NB4 (cell line): ENCODE results near the gene SNX14.

Experiments
- DNase-seq: peaks from one replicate; pipeline ENCODE4 v3.0.0; 2010; ENCODE audit warnings: low read depth
- H3K4me3 ChIP-seq: one replicate; pipeline ENCODE4 v1.5.1; 2011; ENCODE audit warnings: mild to moderate bottlenecking, low read depth, low read length, moderate library complexity
- CTCF ChIP-seq: IDR thresholded peaks from one replicate; pipeline ENCODE4 v1.5.1; 2012; ENCODE audit warnings: low read depth, low read length
- MAX ChIP-seq: IDR thresholded peaks from 2 replicates; pipeline ENCODE4 v1.6.1; 2011; ENCODE audit warnings: low read depth, low read length
- MYC ChIP-seq: IDR thresholded peaks from 2 replicates; pipeline ENCODE4 v1.6.1; 2011; ENCODE audit warnings: low read depth, low read length
- POLR2A ChIP-seq: IDR thresholded peaks from 2 replicates; pipeline ENCODE4 v1.6.1; 2011; ENCODE audit warnings: mild to moderate bottlenecking; ENCODE audit not compliant: insufficient read length; ENCODE audit errors: extremely low read depth

SNX14 gene

GRCh38 chr6:85580118-85580877 is 13.4 kb downstream of the SNX14 start:
- TF ChIP-seq MYC (no peak), POLR2A (no peak), CTCF (no peak), MAX (no peak)
- no peak overlapping the region for H3K4me3 ChIP-seq
- no peak for DNase-seq

GRCh38 chr6:85579581-85579980 is 14.1 kb downstream of the SNX14 start:
- DNase-seq, result no peak
- no peak overlapping the region for H3K4me3 ChIP-seq
- no peak for TF ChIP-seq MYC
- TF ChIP-seq CTCF, result no peak
- TF ChIP-seq MAX, result no peak
- no peak for TF ChIP-seq POLR2A

- no peak for TF ChIP-seq MYC
- TF ChIP-seq MAX, result no peak
- TF ChIP-seq CTCF, result no peak
- TF ChIP-seq POLR2A, result no peak
- DNase-seq, result no peak
- H3K4me3 ChIP-seq, result no peak overlapping the region
Observed at GRCh38 chr6:85576476-85576875, 17.2 kb downstream of the SNX14 start.

- DNase-seq, result no peak
- TF ChIP-seq CTCF (no peak), MYC (no peak), POLR2A (no peak), MAX (no peak)
- no peak overlapping the region for H3K4me3 ChIP-seq
Observed at GRCh38 chr6:85574932-85575598, 18.6 kb downstream of the SNX14 start.

GRCh38 chr6:85569323-85569722 is 24.3 kb downstream of the SNX14 start:
- H3K4me3 ChIP-seq, result no peak overlapping the region
- no peak for TF ChIP-seq CTCF
- no peak for TF ChIP-seq MAX
- no peak for TF ChIP-seq POLR2A
- TF ChIP-seq MYC, result no peak
- DNase-seq, result no peak
